GM19452 (cell line): ENCODE data around the gene RBP3.
"Not testable (repeated sequence)": the region's sequence is repeated elsewhere in the genome, so short reads cannot be mapped to it uniquely, and the experiment has no call there.

Source experiments
- ATAC-seq: cut with Tn5 transposase; IDR thresholded peaks from one replicate; pipeline ENCODE4 v1.9.1; 2021; ENCODE audit not compliant: unreplicated experiment

The RBP3 gene

GRCh38 chr10:47370878-47371277, 22.7 kb downstream of the RBP3 start:
- ATAC-seq: no peak

DNA sequence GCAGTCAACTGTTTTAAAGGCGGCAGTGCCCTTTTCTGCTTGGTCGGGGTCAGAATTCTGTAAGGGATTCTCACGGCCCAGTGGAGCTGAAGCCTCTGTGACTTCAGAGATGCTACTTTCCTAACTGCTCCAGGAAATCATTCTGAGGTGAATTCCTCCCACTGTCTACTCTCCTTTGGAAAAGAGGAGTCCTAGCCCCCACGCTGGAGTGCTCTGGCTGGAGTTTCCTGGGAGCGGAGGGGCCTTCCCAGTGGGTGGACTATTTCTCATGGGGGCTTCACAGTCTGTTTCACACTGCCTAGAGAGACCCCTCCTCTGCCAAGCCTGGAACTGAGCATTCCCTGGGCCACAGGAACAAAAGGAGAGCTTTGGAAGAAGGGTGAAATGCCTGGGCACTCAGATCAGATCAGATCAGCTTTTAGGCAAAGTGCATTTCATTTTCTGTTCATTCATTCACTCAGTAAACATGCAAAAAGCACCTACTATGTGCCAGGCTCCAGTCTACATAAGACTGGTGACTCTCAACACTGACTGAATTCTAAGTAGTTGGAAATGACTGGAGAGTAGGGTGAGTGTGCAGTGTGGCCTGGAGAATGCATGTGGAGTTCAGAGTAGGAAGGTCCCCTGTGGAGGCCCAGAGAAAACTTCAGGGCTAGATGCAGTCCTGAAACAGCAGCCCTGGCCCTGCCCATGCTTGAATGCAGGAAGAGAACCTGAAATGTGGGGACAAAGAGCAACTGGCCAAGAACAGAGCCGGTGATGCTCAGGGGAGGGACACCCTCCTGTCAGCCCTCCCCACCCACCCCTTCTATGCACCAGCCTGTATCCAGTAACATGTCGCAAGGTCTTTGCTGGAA, 23.7 kb downstream of the RBP3 start:
- no peak for ATAC-seq

- ATAC-seq: no peak
Measured at GRCh38 chr10:47372726-47373125, 24.6 kb downstream of the RBP3 start.

DNA sequence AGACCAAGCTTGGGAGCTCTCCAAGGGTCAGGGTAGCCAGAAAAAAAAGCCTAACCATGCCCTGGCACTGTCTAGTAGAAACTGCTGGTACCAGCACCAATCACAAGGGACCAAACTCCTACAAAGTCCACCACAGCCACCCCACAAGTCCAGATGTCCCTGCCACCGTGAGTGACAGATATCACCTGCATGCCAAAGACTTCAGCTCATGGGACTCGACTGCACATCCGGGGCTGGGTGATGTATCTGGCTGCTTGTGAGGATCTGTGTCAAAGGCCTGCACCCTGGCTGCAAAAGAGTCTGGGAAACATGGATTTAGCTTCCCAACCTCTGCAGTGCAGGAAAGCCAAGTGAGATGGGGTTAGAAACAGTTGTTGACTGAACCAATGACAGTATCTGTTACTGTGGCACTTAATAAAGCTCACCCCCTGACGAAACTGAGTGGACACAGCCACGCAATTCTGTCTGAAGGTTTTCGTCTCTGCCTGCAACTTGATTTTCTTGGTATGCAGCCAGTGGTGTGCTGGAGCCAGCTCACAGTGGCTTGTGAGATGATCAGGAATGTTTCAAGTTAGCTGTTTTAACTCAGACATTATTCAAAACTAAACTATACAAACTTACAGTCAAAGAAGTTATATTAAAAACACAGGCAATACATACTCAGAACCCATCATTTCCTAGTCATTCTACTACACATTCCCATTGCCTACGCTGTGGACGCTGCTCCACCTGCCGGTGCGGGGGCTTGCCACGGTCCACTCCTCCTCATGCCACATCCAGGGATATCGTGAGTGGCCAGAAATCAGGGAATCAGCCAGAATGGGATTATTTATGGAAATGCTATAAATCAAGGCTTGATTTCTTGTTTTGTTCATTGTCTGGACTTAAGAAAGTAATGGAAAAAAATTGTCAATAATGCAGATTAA, 26.7 kb downstream of the RBP3 start:
- ATAC-seq: no peak

GRCh38 chr10:47376522-47377220, 28.5 kb downstream of the RBP3 start:
- no peak for ATAC-seq

DNA sequence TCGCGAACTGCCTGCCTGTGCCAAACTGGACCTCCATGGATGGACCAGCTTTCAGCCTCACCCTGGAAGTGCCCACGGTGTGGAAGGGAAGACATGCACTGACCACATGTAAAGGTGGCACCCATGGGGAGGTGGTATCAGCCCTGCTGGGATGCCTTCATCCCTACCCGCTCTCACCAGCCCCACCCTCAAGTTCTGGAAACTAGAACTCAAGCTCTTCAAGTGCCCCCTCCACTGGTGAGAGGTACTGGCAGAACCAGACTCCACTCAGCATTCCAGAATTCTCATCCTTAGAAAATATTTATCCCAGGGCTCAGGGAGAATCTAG, 30.0 kb downstream of the RBP3 start:
- ATAC-seq: no peak

- ATAC-seq: no peak
Measured at GRCh38 chr10:47378606-47379444, 30.7 kb downstream of the RBP3 start.

GRCh38 chr10:47379445-47379785, 31.3 kb downstream of the RBP3 start:
- no peak for ATAC-seq

DNA sequence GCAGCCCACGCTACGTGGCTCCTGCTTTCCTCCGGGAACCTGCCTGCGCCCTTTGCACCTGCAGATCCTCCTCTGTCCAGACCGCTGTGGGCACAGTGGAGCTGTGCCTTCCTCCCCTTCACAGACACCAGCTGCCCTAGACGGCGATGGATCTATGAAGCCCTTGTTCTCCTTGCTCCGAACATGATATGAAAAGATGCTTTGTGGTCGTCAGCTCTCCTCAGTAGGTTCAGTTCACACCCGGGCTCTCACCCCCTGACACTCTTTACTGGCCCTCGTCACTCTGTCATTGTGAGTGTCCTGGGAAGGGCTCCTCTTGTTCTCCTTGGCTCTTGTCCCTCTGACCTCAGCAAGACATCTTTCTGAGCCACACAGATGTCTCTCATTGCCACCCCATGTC, 31.7 kb downstream of the RBP3 start:
- no peak for ATAC-seq

DNA sequence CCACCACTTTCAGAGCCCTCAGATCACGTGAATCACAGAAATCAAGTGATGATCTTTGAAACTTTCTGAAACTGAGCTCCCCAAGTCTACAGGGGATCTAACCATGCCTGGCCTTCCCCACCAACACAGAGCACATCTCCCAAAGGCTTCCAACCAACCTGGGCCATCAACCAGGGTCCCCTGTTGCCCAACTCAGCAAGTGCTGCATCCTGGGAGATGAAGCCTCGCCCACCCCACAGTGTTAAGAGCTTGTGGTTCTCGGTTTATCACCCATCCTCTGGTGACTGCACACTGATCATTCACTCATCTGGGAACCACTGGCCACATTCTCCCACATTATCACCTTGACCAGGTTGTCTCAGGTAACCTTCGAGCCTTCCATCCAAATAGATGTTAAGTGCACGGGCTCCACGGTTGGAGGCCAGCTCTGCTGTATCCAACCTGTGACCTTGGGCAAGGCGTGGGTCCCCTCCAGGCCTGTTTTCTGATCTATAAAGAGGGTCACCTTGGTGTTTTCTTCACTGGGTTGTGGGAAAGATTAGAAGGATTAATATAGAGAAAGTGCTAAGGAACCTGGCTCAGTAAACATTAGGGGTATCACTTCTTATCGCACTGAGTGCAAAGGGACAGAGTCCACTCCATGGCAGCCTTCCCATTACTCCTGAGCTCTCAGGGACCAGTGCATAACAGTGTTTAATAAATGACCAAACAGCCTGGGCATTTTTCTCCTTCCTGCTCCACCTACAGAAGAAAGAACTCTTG, 32.4 kb downstream of the RBP3 start:
- no peak for ATAC-seq

DNA sequence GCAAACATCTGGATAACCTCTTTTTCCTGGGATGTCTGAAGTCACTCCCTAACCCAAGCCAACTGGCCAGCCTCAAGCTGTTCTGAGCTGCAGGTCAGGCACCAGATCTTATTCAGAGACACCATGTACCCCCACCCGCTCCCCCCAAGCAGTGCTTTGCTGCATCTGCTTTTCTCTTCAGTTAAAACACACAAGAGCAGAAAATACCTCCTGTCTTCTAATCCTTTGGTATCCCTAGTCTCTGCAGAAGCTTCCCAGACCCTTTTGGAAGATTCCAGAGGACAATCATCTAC, 32.9 kb downstream of the RBP3 start:
- ATAC-seq: no peak

DNA sequence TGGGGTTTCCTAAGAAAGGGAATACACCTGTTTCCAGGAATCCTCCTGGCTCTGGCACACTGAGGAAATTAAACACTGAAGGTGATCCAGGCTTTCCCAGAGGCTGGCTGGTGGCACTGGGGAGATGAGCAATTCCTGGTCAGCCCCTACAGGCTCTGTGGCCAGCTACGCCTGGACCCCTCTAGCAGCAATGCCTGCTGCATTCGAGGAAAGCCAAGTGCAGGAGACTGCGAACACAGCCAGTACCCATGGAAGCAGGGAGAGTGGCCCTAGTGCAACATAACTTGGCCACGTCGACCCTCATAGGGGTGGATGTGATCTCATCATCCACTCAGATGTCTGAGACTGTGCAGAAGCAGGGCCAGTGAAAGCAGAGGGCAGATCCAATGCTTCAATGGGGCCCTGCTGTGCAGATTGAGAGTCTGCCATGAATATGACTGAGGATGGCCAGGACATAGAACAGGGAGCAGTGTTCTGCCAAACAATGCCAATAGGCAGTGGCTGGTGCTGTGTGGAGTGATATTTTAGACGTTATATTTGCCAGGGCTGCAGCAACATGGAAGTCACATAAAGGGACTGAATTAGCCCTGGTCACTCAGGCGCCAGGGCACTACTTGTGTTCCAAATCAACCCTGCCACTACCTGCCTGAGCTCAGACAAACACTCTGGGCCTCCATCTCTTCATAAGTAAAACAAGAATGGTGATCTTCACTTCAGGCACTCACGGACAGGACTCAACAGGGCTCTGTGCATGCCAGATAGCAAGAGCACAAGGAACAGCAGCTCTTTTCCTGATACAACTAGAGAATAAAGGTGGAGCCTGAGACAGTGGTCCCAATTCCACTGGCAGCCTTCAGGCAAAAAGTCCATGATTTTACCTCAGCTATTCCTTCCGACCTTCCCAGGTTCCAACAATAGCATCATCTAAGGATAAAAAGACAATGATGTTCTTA, 33.5 kb downstream of the RBP3 start:
- no peak for ATAC-seq

- ATAC-seq: no peak
Measured at GRCh38 chr10:47383261-47384147, 35.3 kb downstream of the RBP3 start.

DNA sequence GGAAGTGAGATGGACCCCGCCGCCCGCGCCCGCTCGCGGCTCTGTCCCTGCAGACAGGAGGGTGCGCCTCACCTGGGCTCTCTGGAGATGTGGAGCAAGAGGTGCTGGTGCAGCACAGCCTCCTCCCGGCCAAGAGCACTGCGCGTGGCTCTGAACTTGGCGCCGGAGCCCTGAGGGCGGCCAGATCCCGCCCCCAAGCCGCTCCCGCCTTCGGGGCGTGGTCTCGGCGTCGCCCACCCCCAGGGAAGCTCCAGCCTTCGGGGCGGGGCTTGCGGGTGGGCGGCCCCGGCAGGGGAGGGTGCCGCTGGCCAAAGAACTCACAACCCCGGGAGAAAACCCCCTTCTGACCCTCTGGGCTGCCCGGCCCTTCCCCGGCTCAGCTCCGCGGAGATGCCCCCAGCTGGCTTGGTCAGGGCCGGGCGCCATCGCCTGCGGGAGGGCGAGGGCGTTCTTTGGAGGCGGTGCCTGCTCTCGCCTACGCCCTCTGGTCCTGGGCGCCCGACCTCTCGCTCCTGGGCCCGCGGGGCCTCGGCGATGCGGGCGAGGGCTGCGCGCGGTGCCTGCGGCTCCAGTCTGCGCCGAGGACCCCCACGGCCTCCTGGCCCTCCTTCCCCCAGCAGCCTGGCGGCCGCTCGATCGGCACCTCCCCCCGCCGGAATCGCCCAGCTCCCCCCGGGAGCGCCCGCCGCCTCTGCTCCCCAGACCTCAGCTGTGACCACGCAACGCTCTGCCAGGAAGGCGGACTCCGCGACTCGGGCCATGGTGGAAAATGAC, 36.2 kb downstream of the RBP3 start, which contains the start of gene ZNF488:
TSS of gene ZNF488 (minus strand) at position 146 of the 774 bp plus-strand sequence. CDS start 15,464 bp downstream, outside the sequence.
- peak; percentile 91 for ATAC-seq

GRCh38 chr10:47386104-47386503, 37.9 kb downstream of the RBP3 start:
- ATAC-seq: not testable (repeated sequence)

DNA sequence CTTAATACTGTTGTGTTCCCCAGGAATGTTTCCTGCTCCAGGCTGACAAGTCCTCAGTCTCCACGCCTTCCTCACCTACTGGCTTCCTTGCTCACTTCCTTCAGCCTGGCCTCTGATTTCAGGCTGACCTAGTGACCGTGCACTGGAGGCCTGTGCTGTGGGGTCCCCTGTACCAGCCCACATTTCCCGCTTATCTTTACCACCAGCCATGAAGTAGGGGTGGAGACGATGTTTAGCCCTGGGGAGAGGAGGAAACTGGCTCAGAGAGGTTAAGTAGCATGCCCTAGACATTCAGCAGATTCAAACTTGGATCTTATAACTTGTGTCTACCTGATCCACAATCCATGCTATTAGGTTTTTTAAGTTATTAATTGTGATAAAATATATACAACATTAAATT, 40.7 kb downstream of the RBP3 start:
- ATAC-seq: no peak

DNA sequence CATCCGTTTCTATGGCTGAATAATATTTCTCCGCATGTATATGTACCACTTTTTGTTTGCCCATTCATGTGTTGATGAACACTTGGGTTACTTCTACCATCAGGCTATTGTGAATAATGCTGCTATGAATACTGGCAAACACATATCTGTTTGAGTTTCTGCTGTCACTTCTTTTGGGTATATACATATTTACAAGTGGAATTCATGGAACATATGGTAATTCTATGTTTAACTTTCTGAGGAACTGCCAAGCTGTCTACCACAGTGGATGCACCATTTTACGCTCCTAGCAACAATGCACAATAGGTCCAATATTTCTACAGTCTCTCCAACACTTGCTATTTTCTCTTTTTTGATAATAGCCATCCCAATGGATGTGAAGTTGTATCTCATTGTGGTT, 41.5 kb downstream of the RBP3 start:
- ATAC-seq: no peak
